Posterior vena cava (tissue), 2 donors: ENCODE data around the gene MAP2K4. TPM values are rescaled to one million over a fixed set of nuclear protein-coding genes. Genes with fewer than 3 reads are reported as not detected.
"Not testable (repeated sequence)": the region's sequence is repeated elsewhere in the genome, so short reads cannot be mapped to it uniquely, and the experiment has no call there.

Source experiments
- DNase-seq: peaks from one replicate; pipeline ENCODE4 v3.0.0-alpha.2; 2020; ENCODE audit warnings: low spot score
- intact Hi-C, 2 donors: fragments of 100-400 bp; cut with DNase I; formaldehyde crosslinking; loops; one replicate each; pipeline versions ENCODE4 v1.14.1 to v1.14.2; 2022 to 2023
- microRNA-seq, 2 donors: library from miRNA; unstranded; fragments of <30 nt; microRNA quantifications; one replicate each; pipeline ENCODE4 v1.2.0, GENCODE V29; 2020 to 2021; ENCODE audit warnings: borderline microRNAs expressed in 2 of 2
- total RNA-seq, 2 donors: library from RNA; stranded (reverse); fragmentation: NEBNext Ultra II Directional; extraction: Animal tissue kit (Norgen Biotek cat#: 25700); gene quantifications; one replicate each; pipeline ENCODE4 v1.2.1, GENCODE V29; 2021
- donor health status: DM: yes; HTN: yes; CAD: no.
- donor health status: DM: yes; HTN: yes; CAD: no.

The MAP2K4 gene
- total RNA-seq, 2 donors from 2014 or later, result 34.4 to 43.7 TPM

- DNase-seq, result no peak
- intact Hi-C loops, result no loop called here
Observed at GRCh38 chr17:12127177-12127576, 106.5 kb downstream of the MAP2K4 start.

DNA sequence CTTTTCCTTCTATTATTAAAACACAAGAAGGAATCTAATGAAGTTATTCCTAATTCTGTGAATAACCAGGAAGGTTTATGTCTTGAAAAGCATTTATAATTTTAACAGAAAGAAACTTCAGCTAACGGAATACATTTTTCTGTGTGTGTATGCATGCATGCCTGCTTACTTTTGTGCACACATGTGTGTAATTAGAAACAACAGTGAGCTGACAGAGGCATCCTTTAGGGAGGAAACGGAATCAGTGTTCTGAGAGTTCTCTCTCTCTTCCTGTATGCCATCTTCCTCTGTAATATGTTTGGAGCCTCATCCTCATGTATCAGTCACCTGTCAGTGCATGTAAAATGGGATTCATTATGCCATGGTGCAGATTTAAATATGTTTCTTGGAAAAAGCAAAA lies 107.0 kb downstream of the MAP2K4 start:
- intact Hi-C loops, result no loop called here
- DNase-seq, result no peak

DNA sequence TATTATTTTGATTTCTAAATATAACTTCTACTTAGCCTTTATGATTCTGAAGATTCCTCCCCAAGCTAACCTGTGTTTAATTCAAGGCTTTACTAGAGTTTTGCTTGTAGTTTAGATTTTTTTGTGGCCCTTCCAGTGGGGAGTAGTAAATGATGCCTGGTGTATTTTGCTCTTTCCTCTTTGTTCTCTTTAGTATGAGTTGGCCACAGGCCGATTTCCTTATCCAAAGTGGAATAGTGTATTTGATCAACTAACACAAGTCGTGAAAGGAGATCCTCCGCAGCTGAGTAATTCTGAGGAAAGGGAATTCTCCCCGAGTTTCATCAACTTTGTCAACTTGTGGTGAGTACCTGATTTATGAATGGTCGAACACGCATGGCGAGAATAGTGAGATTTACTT lies 108.3 kb downstream of the MAP2K4 start:
- intact Hi-C loops, result no loop called here
- no peak for DNase-seq

- DNase-seq, result no peak
- intact Hi-C loops, result no loop called here
Observed at GRCh38 chr17:12133183-12133582, 112.5 kb downstream of the MAP2K4 start.

GRCh38 chr17:12134101-12134500 lies 113.4 kb downstream of the MAP2K4 start:
- intact Hi-C loops, result no loop called here
- no peak for DNase-seq

- intact Hi-C loops, result no loop called here
- no peak for DNase-seq
Observed at GRCh38 chr17:12134587-12134986, 113.9 kb downstream of the MAP2K4 start.

- no peak for DNase-seq
- intact Hi-C loops, result no loop called here
Observed at GRCh38 chr17:12136243-12136642, 115.6 kb downstream of the MAP2K4 start.

- intact Hi-C loops, result no loop called here
Observed at GRCh38 chr17:12136646-12137045, 116.0 kb downstream of the MAP2K4 start.

GRCh38 chr17:12137859-12138258 lies 117.2 kb downstream of the MAP2K4 start:
- intact Hi-C loops, result no loop called here
- no peak for DNase-seq

More at GRCh38 chr17:12136646-12137045, 116.0 kb downstream of the MAP2K4 start:
- no peak for DNase-seq

- no peak for DNase-seq
- intact Hi-C loops, result no loop called here
Observed at GRCh38 chr17:12140685-12141084, 120.0 kb downstream of the MAP2K4 start.

GRCh38 chr17:12162187-12162586 lies 141.5 kb downstream of the MAP2K4 start:
- DNase-seq, intact Hi-C loops: not testable (repeated sequence)

- no peak for DNase-seq
- intact Hi-C loops, result no loop called here
Observed at GRCh38 chr17:12164085-12164484, 143.4 kb downstream of the MAP2K4 start.

DNA sequence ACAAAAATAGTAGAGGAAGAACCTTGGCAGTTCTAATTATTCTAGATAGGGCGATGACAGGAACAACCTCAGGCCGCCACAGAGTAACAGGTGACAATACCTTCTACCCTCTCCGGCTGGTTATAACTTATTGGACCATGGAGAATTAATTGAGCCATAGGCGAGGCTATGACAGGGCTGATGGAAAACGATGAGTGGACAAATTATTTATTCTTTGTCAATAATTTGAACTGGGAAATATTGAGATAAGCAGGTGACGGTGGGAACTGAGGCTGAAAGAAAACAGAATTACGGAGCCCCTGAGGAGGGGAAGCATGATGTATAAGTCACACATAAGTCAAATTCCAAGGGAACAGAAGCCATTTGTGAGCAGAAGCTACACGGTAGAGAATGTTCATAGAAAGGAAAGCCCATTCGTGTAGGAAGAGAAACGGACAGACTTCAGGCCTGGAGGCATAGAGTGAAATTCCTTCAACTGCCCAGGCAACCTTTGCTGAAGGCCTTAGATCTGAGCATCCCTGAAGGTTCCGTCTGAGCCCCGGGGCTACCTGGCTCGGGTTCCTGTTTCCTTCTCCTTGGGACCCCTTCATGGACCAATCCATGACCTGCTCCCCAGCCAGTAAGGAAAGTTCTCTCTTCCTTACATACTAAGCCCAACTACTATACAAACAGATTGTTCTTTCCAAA lies 158.1 kb downstream of the MAP2K4 start:
- intact Hi-C loops, result no loop called here
- DNase-seq, result no peak

GRCh38 chr17:12180644-12181261 lies 160.1 kb downstream of the MAP2K4 start:
- no peak for DNase-seq
- intact Hi-C loops, result loop anchor here (5.0 to 10.0 kb wide), 3 partner anchors 554 to 824 kb away; no protein-coding TSS in a partner anchor

GRCh38 chr17:12187658-12188057 lies 167.0 kb downstream of the MAP2K4 start:
- no peak for DNase-seq
- intact Hi-C loops, result loop anchor here (10.0 kb wide), 2 partner anchors 547 to 817 kb away; no protein-coding TSS in a partner anchor

DNA sequence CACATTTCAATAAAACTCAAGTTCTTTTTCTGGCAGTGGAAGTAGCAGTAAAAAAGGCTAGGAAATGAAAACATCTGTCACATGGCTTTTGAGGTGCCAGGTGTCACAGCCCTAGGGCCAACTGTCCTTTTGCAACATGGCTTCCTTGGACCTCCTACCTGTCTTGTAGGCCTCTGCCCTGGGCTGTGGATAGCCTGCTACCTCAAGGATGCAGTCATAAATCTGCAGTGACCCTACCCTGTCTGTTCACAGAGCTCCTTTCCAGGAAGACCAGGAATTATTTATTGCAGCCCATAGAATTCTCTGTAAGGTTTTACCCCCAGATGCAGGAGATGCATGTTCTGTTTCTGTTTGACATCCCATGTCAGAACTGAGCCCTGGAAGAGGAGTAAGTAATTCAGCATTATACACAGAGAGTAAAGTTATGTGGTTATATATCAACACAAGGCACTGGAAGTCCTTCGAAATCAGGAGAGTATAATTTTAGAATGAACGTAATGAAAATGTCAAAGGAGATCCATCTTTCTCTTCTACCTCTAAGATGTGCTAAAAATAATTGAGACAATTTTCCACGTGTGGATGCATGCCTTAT lies 172.6 kb downstream of the MAP2K4 start:
- DNase-seq, result no peak
- intact Hi-C loops, result no loop called here

Small RNAs within 50 kb of the gene (microRNA-seq; reads per million reads assigned to microRNA genes)
- 694 to 1,547 reads per million in 2 donors for gene MIR744

Other genes with a start within 250 kb of the MAP2K4 start
- 1 to 10 TPM; 6.5 TPM for gene ZNF18, start 23.4 kb upstream of the MAP2K4 start, total RNA-seq